ENCODE data around the gene CA12. TPM values are rescaled to one million over a fixed set of nuclear protein-coding genes. Genes with fewer than 3 reads are reported as not detected.

Gene CA12
- total RNA-seq, 1 experiment from 2014 or later: 27.4 TPM

GRCh38 chr15:63306492-63307073 is 75.1 kb downstream of the CA12 start:
- no peak for DNase-seq (ENCODE audit: low spot score)

GRCh38 chr15:63305260-63305659 is 76.4 kb downstream of the CA12 start:
- no peak for DNase-seq (ENCODE audit: low spot score)

GRCh38 chr15:63301088-63301487 is 80.6 kb downstream of the CA12 start:
- no peak for DNase-seq (ENCODE audit: low spot score)

- DNase-seq (ENCODE audit: low spot score): no peak
These were observed 81.6 kb downstream of the CA12 start for GRCh38 chr15:63299943-63300575.

- DNase-seq (ENCODE audit: low spot score): no peak
These were observed 85.5 kb downstream of the CA12 start for GRCh38 chr15:63296195-63296594.

- no peak for DNase-seq (ENCODE audit: low spot score)
These were observed 86.3 kb downstream of the CA12 start for GRCh38 chr15:63295341-63295740.

GRCh38 chr15:63294359-63294758 is 87.3 kb downstream of the CA12 start:
- DNase-seq (ENCODE audit: low spot score): no peak

- no peak for DNase-seq (ENCODE audit: low spot score)
These were observed 88.9 kb downstream of the CA12 start for GRCh38 chr15:63292771-63293170.

GRCh38 chr15:63292241-63292640 is 89.4 kb downstream of the CA12 start:
- DNase-seq (ENCODE audit: low spot score): no peak

- peak; percentile 60 for DNase-seq (ENCODE audit: low spot score)
These were observed 90.1 kb downstream of the CA12 start for GRCh38 chr15:63291507-63291906.

GRCh38 chr15:63288778-63289378 is 92.8 kb downstream of the CA12 start:
- DNase-seq (ENCODE audit: low spot score): peak; percentile 36

- no peak for DNase-seq (ENCODE audit: low spot score)
These were observed 93.3 kb downstream of the CA12 start for GRCh38 chr15:63288342-63288741.

- no peak for DNase-seq (ENCODE audit: low spot score)
These were observed 94.5 kb downstream of the CA12 start for GRCh38 chr15:63287109-63287508.

- DNase-seq (ENCODE audit: low spot score): no peak
These were observed 97.3 kb downstream of the CA12 start for GRCh38 chr15:63284335-63284734.

GRCh38 chr15:63283126-63283525 is 98.5 kb downstream of the CA12 start:
- DNase-seq (ENCODE audit: low spot score): no peak

- no peak for DNase-seq (ENCODE audit: low spot score)
These were observed 103.7 kb downstream of the CA12 start for GRCh38 chr15:63277893-63278456.

- peak; percentile 55 for DNase-seq (ENCODE audit: low spot score)
These were observed 104.4 kb downstream of the CA12 start, which contains the start of gene APH1B for GRCh38 chr15:63277038-63277892. APH1B (plus strand) TSS chr15:63277605; CDS start chr15:63277624, 19 bp downstream.

- DNase-seq (ENCODE audit: low spot score): no peak
These were observed 105.2 kb downstream of the CA12 start for GRCh38 chr15:63276342-63277037.

- DNase-seq (ENCODE audit: low spot score): no peak
These were observed 107.2 kb downstream of the CA12 start for GRCh38 chr15:63274427-63274826.

All from H4 (cell line).